Stimulated activated CD4-positive, alpha-beta T cell treated with anti-CD3 and anti-CD28 coated beads, Interleukin-1b, Interleukin-23, amount 100 ng/mL, for 24 hours (primary cell): ENCODE measurements around the gene SIRT7.

Source experiments
- DNase-seq, 4 experiments: peaks; one replicate each; pipeline ENCODE4 v3.0.0-alpha.2; 2020; ENCODE audit warnings: low read depth in 4 of 4, low spot score in 1 of 4

The SIRT7 gene

DNA sequence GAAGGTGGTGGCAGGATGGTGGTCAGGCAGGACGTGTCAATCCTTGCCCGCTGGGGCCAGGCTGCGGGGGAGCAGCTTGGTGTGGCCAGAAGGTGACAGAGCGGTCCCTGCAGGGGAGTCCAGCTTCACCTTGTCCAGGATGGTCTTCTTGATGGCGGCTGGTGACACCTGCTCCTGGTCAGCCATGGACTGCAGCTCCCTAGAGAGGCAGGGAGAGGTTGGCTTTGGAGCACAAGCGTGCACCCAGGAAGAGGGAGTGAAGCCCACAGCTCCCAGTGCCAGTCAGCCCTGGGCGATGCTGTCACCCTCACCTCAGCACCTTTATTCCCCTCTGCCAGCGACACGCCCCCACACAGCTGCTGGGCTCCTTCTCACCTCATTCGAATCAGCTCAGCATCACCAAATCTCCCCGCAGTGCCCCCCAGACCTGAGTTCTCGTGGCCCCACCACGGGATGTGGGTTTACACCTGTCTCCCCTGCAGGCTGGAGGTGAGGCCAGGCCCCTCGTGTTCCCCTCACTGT lies 15.3 kb upstream of the SIRT7 start:
- DNase-seq = no peak

GRCh38 chr17:81932333-81932983 lies 14.5 kb upstream of the SIRT7 start:
- DNase-seq = no peak

- DNase-seq = no peak
These were observed 13.8 kb upstream of the SIRT7 start for GRCh38 chr17:81931557-81932332.

DNA sequence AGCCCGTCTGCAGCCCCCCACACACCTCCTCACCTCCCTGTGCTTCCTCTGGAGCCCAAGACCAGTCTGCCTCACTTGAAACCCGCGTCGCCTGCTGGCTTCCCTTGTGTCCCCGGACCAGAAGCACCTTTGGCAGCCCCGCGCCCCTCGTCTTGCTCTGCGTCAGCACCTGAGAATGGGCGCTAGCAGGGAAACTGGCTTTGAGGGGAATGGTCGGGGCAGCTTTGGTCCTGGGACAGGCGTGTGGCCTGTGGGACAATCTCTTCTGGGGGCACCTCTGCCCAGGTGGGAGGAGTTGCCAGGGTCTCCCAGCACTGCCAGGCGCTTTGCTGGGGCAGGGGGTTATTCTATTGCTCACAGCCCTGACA lies 13.2 kb upstream of the SIRT7 start:
- no peak for DNase-seq

- DNase-seq = no peak
These were observed 12.5 kb upstream of the SIRT7 start for GRCh38 chr17:81930142-81931125.

DNA sequence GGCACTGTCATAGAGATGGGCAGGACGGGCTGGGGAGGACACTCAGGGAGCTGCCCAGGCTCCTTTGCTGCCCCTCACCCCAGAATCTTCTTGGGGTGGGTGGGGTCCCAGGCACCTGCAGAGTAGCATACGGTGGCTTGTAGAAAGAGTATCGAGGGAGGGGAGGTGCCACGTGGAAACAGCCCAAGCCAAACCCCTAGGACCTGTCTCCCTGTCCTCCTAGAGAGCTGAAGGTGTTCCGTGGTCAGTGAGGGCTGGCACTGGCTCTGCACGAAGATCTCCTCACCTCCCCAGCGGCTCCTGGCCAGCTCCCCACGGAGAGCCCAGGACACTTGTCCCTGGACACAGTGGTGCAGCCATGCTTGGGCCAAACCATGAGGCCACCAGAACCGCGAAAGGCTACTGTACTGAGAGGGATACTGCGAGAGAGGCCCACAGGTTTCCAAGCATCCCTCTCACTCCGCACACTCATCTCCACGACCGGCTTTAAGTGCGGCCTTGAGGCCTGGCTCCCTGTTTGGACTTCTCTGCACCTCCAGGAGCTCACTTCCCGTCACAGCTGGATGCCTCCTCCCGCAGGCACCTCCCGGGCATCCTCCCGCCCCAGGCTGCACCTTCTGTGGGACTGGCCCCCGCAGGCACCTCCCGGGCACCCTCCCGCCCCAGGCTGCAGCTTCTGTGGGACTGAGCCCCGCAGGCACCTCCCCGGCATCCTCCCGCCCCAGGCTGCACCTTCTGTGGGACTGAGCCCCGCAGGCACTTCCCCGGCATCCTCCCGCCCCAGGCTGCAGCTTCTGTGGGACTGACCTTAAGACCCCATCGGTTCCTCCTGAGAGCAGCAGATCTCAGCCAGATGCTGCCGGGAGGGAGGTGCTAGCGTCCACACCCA lies 11.5 kb upstream of the SIRT7 start:
- DNase-seq = no peak

- no peak for DNase-seq
These were observed 10.7 kb upstream of the SIRT7 start for GRCh38 chr17:81928544-81929252.

GRCh38 chr17:81927653-81928543 lies 9.9 kb upstream of the SIRT7 start, which contains the start of gene MAFG:
MAFG (minus strand) TSS chr17:81927735; CDS start chr17:81923185, 4,550 bp downstream.
- peak; percentile 76 to 85 (median 80) for DNase-seq

GRCh38 chr17:81927152-81927652 lies 9.2 kb upstream of the SIRT7 start:
- no peak for DNase-seq

DNA sequence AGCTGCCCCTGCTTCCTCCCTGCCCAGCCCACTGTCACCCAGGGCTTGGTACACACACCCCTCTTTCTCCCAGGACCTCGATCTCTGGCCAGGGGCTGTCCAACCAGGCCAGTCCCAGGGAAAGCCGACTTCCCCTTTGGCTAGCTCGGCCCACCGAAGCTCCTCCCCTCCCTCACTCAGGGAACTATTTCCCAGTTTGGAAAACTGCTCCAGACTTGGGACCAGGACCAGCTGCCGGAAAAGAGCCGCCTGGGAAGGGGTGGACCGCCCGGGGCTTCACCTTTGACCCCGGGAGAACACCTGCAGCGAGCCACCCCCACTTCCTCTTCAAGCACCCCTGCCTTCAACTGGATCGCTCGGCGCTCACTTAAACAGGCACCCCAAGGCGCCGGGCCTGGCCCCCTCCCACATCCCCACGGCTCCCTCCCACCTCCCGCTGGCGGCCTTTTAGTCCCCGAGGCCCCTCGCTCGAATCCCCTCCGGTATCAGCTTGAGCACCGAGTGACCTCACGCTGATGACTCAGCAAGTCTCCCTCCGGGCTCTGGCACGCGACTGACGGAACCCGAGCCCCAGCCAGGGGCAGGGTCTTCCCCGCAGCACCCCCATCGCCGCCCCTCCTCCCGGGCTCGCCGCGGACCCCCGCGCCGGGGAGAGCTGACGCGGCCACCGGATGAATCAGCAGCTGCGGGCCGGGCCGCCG lies 8.6 kb upstream of the SIRT7 start:
- peak in 3 of 4 experiments; percentile 45 to 62 (median 55) for DNase-seq

GRCh38 chr17:81925860-81926450 lies 8.0 kb upstream of the SIRT7 start:
- no peak for DNase-seq

GRCh38 chr17:81924557-81925532 lies 6.9 kb upstream of the SIRT7 start:
- no peak for DNase-seq

- DNase-seq = no peak
These were observed 5.6 kb upstream of the SIRT7 start for GRCh38 chr17:81923302-81924260.

GRCh38 chr17:81922566-81923301 lies 4.8 kb upstream of the SIRT7 start:
- DNase-seq = no peak
